Esophagus squamous epithelium (tissue), 5 donors: ENCODE results near the gene OR11H6. TPM values are rescaled to one million over a fixed set of nuclear protein-coding genes. Genes with fewer than 3 reads are reported as not detected.
"Not testable (repeated sequence)": the region's sequence is repeated elsewhere in the genome, so short reads cannot be mapped to it uniquely, and the experiment has no call there.

Experiments
- DNase-seq: peaks from one replicate; lab custom pipeline; 2025; lab: John Stamatoyannopoulos, UW
- H3K27ac ChIP-seq, 4 donors: fragments of 200-600 bp; sonication (generic); one replicate each; pipeline ENCODE4 v1.5.1; 2016 to 2019; ENCODE audit warnings: mild to moderate bottlenecking in 1 of 4
- H3K27me3 ChIP-seq, 4 donors: fragments of 200-600 bp; sonication (generic); 1 replicate in 3 of 4; 2 replicates in 1 of 4; pipeline versions ENCODE4 v1.5.1 to v1.6.0; 2017 to 2021; ENCODE audit warnings: antibody characterized with exemption in 1 of 4
- H3K36me3 ChIP-seq, 3 donors: fragments of 200-600 bp; sonication (generic); one replicate each; pipeline ENCODE4 v1.5.1; 2016 to 2019
- H3K4me1 ChIP-seq, 3 donors: fragments of 200-600 bp; sonication (generic); one replicate each; pipeline ENCODE4 v1.5.1; 2017 to 2019
- H3K4me3 ChIP-seq, 4 donors: fragments of 200-600 bp; sonication (generic); 1 replicate in 3 of 4; 2 replicates in 1 of 4; pipeline ENCODE4 v1.5.1; 2016 to 2019; ENCODE audit warnings: mild to moderate bottlenecking in 2 of 4, moderate library complexity in 1 of 4
- H3K9me3 ChIP-seq, 3 donors: fragments of 200-600 bp; sonication (generic); one replicate each; pipeline ENCODE4 v1.5.1; 2016 to 2019
- POLR2A ChIP-seq, 4 donors: fragments of 450-650 bp; IDR thresholded peaks; one replicate each; pipeline ENCODE4 v1.6.1; 2017; ENCODE audit warnings: antibody characterized with exemption in 4 of 4, mild to moderate bottlenecking in 4 of 4, moderate library complexity in 3 of 4
- WGBS, 2 donors: methylation state at CpG; one replicate each; pipeline ENCODE4 v1.1.5; 2018; 5-methylcytosine and 5-hydroxymethylcytosine counted together
- intact Hi-C: fragments of 100-400 bp; cut with DNase I; formaldehyde crosslinking; loops from one replicate; pipeline ENCODE4 v1.15.0; 2022
- total RNA-seq, 4 donors: library from RNA; depleted of rRNA; stranded (reverse); fragments of >200 nt; gene quantifications; one replicate each; pipeline ENCODE4 v1.1.0, GENCODE V29; 2016
- TF ChIP-seq, protein P1 (sequence below), 6 experiments: fragments of 450-650 bp in 4 of 6; fragments of 200-600 bp in 2 of 6; sonication (generic) in 2 of 6; IDR thresholded peaks; one replicate each; pipeline ENCODE4 v1.5.1; 2016 to 2019; ENCODE audit warnings: antibody characterized with exemption in 6 of 6, mild to moderate bottlenecking in 4 of 6, moderate library complexity in 4 of 6
- donor health status: DM: yes; HTN: yes; CAD: no.

OR11H6 gene
- total RNA-seq, 4 donors from 2014 or later, result not detected

DNA sequence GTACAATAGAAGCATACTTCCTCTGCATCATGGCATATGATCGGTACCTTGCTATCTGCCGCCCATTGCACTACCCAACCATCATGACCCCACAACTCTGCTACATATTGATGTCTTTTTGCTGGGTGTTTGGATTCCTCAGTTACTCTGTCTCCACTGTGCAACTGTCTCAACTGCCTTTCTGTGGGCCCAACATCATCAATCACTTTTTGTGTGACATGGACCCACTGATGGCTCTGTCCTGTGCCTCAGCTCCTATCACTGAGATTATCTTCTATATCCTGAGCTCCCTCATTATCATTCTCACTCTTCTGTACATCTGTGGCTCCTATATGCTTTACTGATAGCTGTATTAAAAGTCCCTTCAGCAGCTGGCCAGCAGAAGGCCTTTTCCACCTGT is 13.9 kb upstream of the OR11H6 start:
- Histone ChIP-seq H3K9me3 (no peaks in the 10 kb centered on the region), H3K27me3 (no peaks in the 10 kb centered on the region), H3K36me3 (no peaks in the 10 kb centered on the region), H3K4me1 (no peaks in the 10 kb centered on the region), H3K27ac (no peak overlapping the region), H3K4me3 (no peak overlapping the region)
- 60 to 93% methylated on average over 2 of the region's 2 CpGs for WGBS, 2 donors
- TF ChIP-seq, protein P1, sequence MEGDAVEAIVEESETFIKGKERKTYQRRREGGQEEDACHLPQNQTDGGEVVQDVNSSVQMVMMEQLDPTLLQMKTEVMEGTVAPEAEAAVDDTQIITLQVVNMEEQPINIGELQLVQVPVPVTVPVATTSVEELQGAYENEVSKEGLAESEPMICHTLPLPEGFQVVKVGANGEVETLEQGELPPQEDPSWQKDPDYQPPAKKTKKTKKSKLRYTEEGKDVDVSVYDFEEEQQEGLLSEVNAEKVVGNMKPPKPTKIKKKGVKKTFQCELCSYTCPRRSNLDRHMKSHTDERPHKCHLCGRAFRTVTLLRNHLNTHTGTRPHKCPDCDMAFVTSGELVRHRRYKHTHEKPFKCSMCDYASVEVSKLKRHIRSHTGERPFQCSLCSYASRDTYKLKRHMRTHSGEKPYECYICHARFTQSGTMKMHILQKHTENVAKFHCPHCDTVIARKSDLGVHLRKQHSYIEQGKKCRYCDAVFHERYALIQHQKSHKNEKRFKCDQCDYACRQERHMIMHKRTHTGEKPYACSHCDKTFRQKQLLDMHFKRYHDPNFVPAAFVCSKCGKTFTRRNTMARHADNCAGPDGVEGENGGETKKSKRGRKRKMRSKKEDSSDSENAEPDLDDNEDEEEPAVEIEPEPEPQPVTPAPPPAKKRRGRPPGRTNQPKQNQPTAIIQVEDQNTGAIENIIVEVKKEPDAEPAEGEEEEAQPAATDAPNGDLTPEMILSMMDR (IDR thresholded peaks at IDR 0.05), result no peak
- TF ChIP-seq POLR2A (IDR thresholded peaks at IDR 0.05), result no peak
- no peak for DNase-seq
- intact Hi-C loops, result no loop called here

DNA sequence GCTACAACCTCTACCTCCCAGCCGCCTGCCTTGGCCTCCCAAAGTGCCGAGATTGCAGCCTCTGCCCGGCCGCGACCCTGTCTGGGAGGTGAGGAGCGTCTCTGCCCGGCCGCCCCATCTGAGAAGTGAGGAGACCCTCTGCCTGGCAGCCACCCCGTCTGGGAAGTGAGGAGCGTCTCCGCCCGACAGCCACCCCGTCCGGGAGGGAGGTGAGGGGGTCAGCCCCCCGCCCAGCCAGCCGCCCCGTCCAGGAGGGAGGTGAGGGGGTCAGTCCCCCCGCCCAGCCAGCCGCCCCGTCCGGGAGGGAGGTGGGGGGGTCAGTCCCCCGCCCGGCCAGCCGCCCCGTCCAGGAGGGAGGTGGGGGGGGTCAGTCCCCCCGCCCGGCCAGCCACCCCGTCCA is 11.1 kb upstream of the OR11H6 start:
- H3K4me1 ChIP-seq, H3K36me3 ChIP-seq, H3K27me3 ChIP-seq, H3K4me3 ChIP-seq, intact Hi-C loops, H3K9me3 ChIP-seq, H3K27ac ChIP-seq, DNase-seq: not testable (repeated sequence)
- WGBS, 2 donors, result no CpG with 5 or more reads among the region's 28 CpGs

DNA sequence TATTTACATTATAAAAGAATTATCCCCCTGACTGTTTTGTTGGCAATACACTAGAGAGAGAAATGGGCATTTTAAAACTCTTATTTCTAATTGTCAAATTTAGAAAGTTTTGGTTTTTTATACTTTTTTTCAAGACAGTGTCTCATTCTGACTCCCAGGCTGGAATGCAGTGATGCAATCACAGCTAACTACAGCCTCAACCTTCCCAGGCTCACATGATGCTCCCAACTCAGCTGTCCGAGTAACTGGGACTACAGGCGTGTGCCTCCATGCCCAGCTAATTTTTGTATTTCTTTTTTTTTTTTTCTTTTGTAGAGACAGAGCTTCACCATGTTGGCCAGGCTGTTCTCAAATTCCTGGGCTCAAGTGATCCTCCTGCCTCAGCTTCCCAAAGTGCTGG is 8.3 kb upstream of the OR11H6 start:
- Histone ChIP-seq H3K36me3 (no peaks in the 10 kb centered on the region), H3K4me1 (no peaks in the 10 kb centered on the region), H3K4me3 (no peak overlapping the region), H3K27ac (no peak overlapping the region), H3K9me3 (no peaks in the 10 kb centered on the region), H3K27me3 (no peaks in the 10 kb centered on the region)
- DNase-seq, result no peak
- intact Hi-C loops, result no loop called here
- WGBS, 2 donors, result 49 to 72% methylated on average over 2 of the region's 2 CpGs
- TF ChIP-seq POLR2A (IDR thresholded peaks at IDR 0.05), result no peak
- TF ChIP-seq, protein P1 (IDR thresholded peaks at IDR 0.05), result no peak

DNA sequence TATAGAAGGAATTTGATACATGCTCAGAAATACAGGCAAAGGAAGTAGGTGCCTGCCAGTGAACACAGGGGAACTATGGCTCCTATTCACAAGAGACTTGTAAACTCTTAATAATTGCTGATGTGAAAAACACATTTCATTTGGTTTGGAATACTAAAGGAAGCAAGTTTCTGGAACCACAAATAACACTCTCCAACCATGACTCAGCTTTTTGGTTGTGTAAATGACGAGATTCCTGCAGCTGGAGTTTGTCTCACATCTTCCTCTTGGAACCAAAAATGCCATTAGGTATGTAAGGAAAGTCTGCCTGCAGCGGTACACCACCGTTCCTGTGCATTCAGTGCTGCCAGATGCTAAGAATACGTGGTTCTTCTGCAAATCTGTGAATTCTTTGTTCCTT is 4.5 kb upstream of the OR11H6 start:
- Histone ChIP-seq H3K4me3 (no peak overlapping the region), H3K9me3 (no peaks in the 10 kb centered on the region), H3K27ac (no peak overlapping the region), H3K4me1 (no peaks in the 10 kb centered on the region), H3K27me3 (no peaks in the 10 kb centered on the region), H3K36me3 (no peaks in the 10 kb centered on the region)
- intact Hi-C loops, result no loop called here
- WGBS, 2 donors, result 32 to 38% methylated on average over 4 of the region's 4 CpGs
- TF ChIP-seq, protein P1 (IDR thresholded peaks at IDR 0.05), result no peak
- TF ChIP-seq POLR2A (IDR thresholded peaks at IDR 0.05), result no peak
- DNase-seq, result no peak

DNA sequence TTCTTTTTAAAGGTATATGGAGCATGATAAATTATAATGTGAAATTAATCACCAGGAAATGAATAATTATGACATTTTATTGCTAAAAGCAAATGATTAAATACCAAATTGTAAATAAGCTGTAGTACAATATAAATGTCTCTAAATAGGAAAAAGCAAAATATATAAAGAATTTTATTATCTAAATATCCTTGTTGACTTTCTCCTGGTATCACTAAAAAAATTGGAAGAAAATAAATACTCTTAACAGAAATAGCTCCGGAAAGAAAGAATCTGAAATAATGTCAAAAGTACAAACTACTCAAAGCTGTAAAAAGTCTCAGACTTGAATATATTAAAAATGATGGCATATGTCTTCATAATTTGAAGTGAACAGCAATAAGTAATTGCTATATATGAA is 5.2 kb downstream of the OR11H6 start, which contains the start of gene OR11H7:
TSS of gene OR11H7 (plus strand) at position 301 of the 400 bp plus-strand sequence.
- no peaks in the 10 kb centered on the region for H3K36me3 ChIP-seq
- no peaks in the 10 kb centered on the region for H3K4me1 ChIP-seq
- no peak within 1 kb of the TSS for H3K4me3 ChIP-seq
- H3K27me3 ChIP-seq, result no peaks in the 10 kb centered on the region
- intact Hi-C loops, result no loop called here
- H3K9me3 ChIP-seq, result peaks cover 0 to 3% (median 0%) of the 10 kb centered on the region in 3 donors
- no peak within 1 kb of the TSS for H3K27ac ChIP-seq
- WGBS, 2 donors, result 67 to 74% methylated on average over 1 of the region's 1 CpG
- TF ChIP-seq, protein P1 (IDR thresholded peaks at IDR 0.05), result no peak
- no peak for DNase-seq

DNA sequence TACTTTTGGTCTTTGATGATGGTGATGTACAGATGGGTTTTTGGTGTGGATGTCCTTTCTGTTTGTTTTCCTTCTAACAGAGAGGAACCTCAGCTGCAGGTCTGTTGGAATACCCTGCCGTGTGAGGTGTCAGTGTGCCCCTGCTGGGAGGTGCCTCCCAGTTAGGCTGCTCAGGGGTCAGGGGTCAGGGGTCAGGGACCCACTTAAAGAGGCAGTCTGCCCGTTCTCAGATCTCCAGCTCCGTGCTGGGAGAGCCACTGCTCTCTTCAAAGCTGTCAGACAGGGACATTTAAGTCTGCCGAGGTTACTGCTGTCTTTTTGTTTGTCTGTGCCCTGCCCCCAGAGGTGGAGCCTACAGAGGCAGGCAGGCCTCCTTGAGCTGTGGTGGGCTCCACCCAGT is 11.9 kb downstream of the OR11H6 start:
- H3K27ac ChIP-seq, intact Hi-C loops, H3K27me3 ChIP-seq, H3K4me1 ChIP-seq, DNase-seq, H3K36me3 ChIP-seq, H3K4me3 ChIP-seq, H3K9me3 ChIP-seq: not testable (repeated sequence)
- WGBS, 2 donors, result 85% methylated on average over 2 of the region's 4 CpGs; no CpG with 5 or more reads in 1 of the 2 donors
